NB4 (cell line): ENCODE data around the gene HOXC4.

ENCODE experiments used
- MYC ChIP-seq: IDR thresholded peaks from 2 replicates; pipeline ENCODE4 v1.6.1; 2011; ENCODE audit warnings: low read depth, low read length
- POLR2A ChIP-seq: IDR thresholded peaks from 2 replicates; pipeline ENCODE4 v1.6.1; 2011; ENCODE audit warnings: mild to moderate bottlenecking; ENCODE audit not compliant: insufficient read length; ENCODE audit errors: extremely low read depth
- TF ChIP-seq, protein P1 (sequence below): IDR thresholded peaks from one replicate; pipeline ENCODE4 v1.5.1; 2012; ENCODE audit warnings: low read depth, low read length
- TF ChIP-seq, protein P2 (sequence below): IDR thresholded peaks from 2 replicates; pipeline ENCODE4 v1.6.1; 2011; ENCODE audit warnings: low read depth, low read length

DNA sequence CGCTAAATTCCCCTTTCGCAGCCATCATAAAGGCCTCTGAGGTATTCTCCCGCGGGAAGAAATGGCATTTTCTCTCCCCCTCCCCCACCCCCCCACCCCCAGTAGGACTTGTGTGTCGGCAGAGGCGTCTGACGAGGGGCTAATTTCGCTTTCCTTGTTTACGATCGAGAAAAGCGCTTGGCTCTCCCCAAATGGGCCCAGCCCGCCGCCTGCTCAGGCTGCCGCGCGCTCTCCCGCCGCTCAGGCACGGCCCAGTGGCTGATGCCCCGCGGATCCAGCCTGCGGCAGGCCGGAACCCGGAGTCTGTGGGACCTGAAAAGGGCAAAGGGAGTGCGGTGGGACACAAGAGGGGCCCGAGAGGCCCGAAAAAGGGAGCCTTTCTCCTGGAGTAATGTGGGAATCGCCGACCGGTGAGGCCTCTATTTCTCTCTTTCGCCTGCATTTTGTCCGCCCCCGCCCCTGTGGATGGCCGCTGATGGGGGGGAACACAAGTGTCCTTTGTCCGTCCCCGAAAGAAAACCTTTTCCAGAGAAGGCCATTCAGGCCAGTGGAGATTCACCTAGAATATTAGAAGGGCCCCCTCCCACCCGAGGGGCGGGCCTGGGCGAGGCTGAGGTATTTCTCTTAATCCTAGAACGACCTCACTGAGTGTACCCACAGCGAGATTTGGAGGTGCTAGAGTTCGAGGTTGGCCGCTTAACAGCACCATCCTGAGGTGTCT lies 34.4 kb upstream of the HOXC4 start:
- TF ChIP-seq, protein P1, sequence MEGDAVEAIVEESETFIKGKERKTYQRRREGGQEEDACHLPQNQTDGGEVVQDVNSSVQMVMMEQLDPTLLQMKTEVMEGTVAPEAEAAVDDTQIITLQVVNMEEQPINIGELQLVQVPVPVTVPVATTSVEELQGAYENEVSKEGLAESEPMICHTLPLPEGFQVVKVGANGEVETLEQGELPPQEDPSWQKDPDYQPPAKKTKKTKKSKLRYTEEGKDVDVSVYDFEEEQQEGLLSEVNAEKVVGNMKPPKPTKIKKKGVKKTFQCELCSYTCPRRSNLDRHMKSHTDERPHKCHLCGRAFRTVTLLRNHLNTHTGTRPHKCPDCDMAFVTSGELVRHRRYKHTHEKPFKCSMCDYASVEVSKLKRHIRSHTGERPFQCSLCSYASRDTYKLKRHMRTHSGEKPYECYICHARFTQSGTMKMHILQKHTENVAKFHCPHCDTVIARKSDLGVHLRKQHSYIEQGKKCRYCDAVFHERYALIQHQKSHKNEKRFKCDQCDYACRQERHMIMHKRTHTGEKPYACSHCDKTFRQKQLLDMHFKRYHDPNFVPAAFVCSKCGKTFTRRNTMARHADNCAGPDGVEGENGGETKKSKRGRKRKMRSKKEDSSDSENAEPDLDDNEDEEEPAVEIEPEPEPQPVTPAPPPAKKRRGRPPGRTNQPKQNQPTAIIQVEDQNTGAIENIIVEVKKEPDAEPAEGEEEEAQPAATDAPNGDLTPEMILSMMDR, result no peak
- TF ChIP-seq POLR2A (no peak), MYC (no peak)
- TF ChIP-seq, protein P2, sequence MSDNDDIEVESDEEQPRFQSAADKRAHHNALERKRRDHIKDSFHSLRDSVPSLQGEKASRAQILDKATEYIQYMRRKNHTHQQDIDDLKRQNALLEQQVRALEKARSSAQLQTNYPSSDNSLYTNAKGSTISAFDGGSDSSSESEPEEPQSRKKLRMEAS, result no peak
